ENCODE results near the gene COPZ1.
"Not testable (repeated sequence)": the region's sequence is repeated elsewhere in the genome, so short reads cannot be mapped to it uniquely, and the experiment has no call there.

COPZ1 gene

DNA sequence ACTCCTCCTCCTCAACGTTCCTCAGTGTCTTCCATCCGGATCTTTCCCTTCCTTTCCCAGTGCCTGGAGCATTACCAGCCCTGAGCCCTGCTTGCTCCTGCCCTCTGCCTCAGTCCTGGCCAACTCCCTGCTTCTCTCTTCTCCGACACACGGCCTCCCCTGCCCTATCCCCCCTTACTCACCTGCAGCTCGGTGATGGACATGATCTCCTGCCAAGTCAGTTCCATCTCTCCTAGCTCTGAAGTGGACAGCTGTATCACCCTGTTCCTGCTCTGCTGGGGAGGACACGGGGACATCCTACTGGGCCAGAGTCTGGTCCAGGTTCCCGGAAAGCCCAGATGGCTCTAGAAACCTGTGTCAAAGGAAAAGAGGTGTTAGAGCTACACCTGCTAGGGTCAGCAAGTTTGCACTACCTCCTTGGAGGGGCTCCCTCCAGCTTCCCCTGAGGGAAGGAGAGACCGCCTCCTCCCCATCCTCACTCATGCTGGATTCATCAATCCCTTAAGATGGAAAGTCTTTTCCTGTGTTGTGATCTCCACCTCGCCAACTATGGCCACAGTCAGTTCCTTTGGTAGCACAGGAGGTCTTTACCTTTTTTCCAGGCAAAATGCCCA lies 29.9 kb upstream of the COPZ1 start:
- DNase-seq: no peak

DNA sequence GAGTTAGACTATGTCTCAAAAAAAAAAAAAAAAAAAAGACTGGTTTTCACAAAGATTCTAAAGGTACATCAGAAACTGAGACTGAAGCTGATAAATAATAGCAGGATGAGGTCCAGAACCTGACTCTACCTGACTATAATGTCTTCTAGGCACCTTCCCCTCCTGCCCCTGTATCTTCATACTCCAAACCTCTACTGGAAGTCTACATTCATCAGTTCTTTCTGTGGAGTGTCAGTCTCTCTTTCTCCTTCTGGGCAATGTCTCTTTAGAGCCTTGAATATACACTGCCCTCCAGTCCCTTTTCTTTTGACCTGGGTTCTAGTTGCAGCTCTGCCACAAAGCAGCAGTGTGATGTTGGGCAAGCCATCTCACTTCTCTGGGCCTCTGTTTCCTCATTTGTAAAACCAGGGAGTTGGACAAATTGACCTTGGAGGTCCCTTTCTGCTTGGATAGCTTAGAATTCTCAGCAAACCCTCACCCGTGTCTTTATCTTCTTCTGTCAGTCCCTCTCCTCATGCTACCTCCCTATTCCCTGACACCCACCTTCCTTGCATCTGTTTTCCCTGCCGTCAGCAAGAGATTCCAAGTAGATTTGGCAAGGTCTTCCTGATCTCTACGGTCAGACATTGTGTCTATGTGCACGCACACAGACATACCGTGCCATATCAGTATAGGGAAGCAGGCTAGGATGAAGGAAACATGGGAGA lies 28.4 kb upstream of the COPZ1 start:
- no peak for DNase-seq

DNA sequence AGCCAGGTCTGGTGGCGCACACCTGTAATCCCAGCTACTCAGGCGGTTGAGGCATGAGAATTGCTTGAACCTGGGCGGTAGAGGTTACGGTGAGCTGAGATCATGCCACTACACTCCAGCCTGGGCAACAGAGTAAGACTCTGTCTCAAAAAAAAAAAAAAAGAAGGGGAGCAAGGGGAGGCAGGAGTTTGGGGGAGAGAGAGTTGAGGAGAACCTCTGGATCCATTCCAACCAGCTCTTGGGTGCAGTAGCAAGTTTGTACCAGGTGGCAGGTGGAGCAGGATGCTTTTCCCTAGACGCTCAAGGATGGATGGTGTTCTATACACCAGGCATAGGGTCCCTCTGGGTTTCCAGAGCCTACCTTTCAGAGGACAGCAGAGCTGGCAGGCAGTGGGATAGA lies 26.0 kb upstream of the COPZ1 start:
- no peak for DNase-seq

DNA sequence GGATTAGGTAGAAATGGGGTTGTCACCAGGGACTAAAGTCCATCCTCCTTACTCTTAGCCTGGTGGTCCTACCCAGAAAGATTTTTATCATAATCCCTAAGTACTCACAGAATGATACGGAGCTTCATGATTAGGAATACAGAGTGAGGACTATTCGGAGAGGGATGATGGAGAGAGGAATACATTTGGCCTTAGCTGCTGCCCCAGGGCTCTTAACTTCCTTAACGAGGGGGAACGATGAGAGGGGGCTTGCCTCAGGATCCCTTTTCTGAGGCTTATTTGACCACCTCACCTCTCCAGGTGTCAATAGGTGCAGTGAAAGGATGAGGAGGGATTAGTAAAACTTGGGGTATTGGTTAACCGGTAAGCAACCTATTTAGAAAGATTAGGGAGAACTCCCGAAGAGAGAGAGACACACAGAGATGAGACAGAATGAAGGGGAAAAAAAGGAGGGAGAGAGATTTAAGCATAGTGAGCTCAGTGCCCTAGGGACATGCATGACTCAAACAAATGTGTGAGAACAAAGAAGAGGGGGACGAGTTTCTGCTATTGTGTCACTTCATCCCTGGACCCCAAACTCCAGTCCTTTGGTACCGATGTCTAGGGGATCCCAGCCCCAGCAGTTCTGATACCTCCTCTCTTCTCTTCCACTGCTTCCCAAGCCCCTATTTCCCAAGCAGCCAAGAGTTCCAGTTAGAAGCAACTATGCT lies 25.3 kb upstream of the COPZ1 start:
- DNase-seq: no peak

DNA sequence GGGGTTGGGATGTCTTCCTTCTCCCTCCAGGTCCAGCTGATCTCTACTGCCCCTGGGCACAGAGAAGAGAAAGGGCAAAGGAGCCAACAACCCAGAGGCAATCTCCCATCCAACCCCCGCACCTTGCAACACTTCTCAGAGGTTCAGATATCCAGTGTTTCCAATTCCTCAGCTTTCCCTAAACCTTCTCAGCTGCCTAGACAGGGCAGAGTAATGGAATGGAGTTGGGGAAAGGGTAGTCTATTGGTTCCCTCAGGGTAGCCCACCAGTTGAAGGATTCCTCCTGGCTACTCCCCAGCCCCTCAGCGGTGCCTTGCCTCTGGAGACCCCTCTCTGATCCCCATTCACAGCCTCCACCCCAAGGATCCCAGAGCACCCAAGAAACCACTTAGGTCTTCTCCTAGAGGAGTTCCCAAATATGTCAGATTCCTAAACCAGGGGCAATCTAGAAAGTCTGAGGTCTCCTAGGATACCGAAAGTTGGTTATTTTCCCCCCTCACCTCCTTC lies 24.7 kb upstream of the COPZ1 start:
- no peak for DNase-seq

DNA sequence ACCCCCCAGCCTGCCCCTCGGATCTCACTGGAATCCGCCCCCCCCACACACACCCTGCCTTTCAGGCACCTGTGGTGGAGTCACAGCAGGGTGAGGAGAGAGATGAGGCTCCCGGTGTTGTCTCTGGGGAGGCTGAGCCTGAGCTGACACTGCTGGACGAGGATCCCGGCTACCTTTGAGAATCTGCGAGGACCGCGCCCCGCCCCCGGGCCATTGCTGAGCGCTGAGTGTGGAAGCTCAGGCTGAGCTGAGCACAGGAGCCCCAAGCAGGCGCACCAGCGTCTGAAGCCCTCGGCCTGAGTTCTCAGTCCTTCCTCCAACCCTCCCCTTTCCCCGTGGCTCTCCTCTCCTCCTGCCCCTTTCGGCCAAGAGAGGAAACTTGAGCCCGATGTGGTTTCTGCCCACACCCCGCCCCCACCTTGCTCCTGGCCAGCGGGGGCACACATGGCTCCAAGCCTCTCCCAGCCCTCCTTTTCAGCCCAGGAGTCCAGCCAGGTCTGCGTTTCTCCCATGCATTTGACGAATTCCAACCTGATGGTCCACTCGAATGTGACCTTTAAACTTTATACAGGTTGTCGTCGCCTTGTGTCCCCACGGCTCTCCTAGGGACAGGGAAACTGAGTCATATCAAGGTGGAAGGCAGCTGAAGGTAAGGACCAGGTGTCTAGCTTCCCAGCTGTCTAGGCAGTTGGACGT lies 24.1 kb upstream of the COPZ1 start, which contains the start of gene NFE2:
Gene NFE2 (minus strand): TSS at position 284 of the 696 bp plus-strand sequence. CDS start 5,767 bp downstream, outside the sequence.
- DNase-seq: no peak

DNA sequence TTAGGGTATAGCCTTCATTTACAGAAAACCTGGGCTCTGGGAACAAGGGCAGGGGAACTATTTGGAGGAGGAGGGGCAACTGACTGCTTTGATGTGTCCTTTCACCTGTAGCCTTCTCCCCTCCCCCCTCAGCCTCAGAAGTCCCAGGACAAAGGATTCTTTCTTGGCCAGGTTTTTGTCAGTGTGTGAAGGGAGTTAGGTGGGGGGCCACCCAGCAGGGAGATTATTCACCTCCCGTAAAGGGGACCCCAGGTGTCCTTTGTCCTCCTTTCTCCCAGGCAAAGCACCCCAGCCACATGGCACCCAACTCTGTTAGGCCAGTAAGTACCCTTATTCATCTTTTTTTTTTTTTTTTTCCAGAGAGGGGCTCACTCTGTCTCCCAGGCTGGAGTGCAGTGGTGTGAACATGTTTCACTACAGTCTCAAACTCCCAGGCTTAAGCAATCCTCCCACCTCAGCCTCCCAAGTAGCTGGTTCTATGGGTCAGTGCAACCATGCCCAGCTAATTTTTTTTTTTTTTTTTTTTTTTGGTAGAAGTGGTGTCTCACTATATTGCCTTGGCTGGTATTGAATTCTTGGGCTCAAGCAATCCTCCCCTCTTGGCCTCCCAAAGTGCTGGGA lies 23.4 kb upstream of the COPZ1 start:
- DNase-seq: no peak

DNA sequence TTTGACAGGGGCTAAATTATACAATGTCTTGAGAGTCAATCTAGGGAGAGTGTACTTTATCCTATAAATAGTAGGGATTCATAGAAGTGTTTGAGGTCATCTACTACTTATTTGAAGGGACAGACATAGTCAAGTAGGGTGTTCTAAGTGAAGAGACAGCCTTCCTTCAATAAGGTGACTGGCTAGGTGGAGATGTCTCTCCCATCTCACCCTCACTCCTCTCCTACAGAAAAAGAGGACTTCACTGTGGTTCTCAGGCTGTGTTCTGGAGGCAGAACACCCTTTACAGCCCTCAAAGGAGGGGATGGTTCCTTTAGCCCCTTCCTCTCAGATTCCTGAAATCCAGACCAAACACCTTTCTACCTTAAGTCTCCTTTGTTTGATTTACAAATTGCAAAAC lies 21.3 kb upstream of the COPZ1 start:
- DNase-seq: no peak

DNA sequence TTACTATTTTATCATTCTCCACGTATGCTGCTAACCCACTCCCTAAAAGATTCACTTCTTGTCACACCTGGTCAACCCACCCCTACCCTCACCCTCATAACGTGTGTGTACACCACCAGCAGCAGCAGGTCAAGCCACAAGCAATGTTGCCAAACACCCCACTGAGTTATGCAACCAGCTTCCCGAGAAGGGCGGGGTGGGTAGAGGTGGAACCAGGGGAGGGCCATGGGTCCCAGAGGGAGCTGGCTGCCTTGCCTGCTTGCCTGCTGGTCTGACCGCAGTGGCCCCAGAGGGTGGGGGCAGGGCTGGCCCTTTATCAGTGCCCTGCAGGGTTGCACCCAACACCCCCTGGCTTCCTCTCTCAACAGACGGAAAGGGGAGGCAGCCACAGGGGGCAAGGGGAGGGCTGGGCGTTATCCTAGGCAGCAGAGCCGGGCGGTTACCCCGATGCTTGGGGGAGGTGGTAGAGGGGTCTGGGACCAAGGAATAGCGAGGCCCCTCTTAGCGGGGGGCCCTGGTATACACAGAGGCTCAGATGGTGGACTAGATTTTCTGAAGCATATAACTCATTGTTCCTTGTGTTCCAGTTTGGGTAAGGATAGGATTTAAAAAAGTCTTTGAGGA lies 20.6 kb upstream of the COPZ1 start:
- DNase-seq: no peak

DNA sequence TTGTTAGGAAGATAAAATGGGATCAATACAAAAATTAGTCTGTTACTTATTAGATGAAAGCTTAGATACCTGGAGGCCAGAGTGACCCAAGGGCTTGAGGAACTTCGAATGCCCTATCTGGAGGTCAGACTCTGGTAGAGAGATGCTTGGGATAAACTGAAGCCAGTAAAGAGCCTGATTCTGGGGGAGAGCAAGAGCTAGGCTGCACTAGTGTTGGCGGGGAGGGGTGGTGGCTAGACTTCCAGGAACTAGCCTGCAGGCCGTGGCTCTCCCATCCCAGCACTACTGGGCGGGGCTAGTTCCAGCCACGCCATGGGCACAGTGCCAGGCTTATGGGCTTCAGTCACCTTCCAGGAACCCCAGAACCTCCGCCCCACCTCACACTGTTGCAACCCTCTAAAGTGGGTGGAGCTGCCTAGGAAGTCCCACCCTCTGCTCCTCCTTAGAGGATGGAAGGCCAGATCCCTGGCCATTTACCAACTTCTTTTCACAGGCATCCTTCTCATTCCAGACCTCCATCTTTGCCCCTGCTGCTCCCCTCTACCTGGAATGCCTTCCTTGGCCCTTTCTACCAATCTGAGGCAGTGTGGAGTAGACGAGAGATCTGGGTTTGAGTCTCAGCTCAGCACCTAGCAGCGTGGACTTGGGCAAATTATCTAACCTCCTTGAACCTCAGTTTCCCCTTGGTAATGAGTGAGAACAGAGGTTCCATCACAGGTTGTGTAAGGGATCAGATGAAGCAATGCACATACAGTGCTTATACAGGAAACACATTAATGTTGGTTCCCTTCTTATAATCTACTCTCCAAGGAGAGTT lies 17.8 kb upstream of the COPZ1 start:
- DNase-seq: no peak

DNA sequence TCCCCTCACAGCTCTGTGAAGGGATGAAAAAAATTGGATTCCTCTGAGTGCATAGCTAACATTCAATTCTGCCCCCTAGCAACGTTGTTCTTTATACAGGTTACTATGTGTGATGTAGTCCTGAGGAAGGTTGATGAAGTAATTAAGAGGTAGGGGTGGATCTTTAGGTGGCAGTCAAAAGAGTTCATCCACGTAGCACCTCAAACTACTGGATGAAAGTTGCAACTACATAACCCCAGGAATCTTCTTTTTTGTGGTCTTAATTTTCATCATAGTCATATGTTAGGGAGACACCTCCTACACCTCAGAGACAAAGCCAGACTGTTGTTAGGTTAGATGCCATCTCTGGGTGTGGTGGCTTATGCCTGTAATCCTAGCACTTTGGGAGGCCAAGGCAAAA lies 13.9 kb upstream of the COPZ1 start:
- no peak for DNase-seq

DNA sequence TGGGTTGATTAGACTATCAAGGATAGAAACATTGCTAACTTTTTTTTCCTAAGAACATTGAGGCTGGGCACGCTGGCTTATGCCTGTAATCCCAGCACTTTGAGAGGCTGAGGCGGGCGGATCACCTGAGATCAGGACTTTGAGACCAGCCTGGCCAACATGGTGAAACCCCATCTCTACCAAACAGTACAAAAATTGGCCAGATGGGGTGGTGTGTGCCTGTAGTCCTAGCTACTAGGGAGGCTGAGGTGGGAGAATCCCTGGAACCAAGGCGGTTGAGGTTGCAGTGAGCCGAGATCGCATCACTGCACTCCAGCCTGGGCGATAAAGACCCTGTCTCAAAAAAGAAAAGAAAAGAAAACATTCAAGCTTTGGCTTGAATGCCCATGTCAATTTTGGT lies 12.6 kb upstream of the COPZ1 start:
- DNase-seq: not testable (repeated sequence)

DNA sequence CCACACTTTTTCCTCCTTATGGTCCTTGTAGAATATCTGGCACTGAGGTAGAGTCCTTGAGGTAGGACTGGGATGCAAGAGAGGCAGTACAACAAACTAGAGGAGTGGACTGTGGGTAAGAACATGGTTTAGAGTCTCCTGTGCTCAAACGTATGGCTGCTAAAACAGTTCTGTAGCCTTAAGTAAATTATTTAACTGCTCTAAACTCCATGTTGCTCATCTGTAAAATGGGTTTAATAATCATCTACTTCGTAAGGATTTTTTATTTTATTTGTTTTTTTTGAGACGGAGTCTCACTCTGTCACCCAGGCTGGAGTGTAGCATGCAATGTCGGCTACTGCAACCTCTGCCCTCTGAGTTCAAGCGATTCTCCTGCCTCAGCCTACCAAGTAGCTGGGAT lies 3.6 kb upstream of the COPZ1 start:
- no peak for DNase-seq

DNA sequence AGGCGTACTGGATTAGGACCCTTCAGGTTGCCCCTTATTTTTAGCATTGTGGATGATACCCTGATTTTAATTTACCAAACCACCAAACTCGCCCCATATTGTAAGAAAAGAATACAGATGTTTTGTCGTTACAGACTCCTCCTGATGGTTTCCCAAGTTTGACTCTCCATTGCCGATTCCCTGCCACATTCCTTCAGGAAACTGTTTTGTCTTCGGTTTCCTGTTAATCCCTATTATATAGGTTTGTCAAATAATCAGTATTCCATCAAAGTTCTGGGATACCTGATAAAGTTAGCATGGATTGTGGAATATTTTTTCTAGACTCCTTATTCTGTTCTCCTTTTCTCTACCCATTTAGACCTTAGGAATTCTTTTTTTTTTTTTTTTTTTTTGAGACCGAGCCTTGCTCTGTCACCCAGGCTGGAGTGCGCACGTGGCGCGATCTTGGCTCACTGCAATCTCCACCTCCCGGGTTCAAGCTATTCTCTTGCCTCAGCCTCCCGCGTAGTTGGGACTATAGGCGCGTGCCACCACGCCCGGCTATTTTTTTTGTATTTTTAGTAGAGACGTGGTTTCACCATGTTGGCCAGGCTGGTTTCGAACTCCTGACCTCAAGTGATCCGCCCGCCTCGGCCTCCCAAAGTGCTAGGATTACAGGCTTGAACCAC lies 645 bp downstream of the COPZ1 start:
- DNase-seq: not testable (repeated sequence)

DNA sequence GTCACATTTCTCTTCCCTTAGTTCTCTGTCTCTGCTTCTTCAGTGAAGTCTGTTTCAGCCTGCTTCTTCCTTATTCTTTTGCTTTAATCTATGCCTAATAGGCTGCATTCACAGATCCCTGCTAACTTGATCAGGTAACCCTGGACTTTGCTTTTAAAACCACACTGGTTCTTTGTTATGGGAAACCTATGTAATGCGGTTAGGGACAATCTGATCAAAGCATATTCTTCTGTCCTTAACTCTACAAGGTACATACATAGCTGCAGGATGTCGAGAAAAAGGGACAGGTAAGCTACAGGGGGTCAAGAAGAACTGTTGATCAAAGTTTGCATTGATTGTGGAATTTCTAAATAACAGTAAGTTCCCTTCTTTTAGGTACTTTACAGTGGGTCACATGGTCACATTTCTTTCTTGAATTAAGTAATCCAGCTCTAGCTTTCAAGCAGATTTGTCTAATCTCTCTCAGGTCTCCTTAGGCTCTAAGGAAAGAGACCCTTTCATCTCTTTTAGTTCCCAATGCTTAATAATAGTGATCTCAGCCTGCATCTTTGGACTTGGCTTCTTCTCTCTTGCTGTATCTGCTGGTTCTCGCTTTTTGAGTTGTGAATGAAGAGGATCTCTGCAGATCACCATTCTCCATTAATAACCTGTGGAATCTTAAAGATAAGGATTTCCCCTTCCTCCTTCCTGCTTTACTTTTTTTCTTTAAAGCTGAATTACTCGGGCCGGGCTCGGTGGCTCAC lies 3.8 kb downstream of the COPZ1 start:
- no peak for DNase-seq

DNA sequence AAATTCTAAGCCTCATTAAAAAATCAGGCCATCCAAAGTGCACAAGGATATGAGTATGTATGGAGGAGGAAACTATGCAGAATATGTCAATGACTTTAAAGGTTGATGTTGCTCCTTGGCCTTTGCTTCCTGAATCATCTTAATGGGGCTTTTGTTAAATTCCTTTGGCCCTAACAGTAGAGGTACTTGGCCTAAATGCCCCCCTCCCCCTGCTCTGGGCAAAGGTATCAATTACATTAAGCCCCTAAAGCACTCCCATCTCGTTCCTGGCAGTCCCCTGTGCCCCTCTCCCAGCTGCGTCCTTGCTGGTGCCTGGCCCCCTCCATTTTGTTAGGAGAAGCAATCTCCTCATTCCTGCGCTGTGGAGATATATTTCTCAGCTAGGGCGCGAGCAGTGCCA lies 4.8 kb downstream of the COPZ1 start:
- no peak for DNase-seq

DNA sequence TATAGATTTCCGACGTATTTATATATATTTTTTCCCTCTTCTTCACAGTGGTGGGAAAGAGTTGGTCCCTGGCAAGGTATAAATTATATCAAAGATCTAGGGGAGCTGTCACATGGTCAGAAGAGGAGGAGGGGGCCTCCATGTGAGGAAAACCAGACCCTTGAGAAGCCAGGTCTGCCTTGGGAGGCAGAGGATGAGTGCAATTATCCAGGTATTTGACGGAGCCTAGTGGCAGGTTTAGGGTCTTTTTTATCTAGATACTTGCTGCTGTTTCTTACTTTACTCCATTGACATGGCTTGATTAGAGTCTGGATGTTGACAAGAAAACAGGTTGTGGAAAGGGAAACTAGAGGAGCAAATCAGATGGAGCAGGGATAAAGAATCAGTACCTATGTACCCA lies 5.5 kb downstream of the COPZ1 start:
- DNase-seq: no peak

DNA sequence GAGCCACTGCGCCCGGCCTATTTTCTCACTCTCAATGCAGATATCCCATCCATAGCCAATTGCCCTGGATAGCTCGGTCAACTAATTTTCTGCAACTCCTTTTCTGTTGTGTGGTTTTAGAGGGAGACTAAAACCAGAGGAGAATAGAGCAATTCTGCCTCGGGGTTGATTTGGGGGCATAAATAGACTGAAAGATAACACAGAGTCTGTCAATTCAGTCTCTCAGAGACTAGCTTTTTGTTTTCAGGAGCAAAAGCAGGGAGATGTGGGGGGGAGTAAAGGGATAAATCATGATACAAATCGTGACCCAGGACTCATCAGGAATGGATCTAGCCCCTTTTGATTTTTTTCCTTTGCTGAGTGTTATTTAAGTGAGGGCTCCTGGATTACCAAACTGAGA lies 6.5 kb downstream of the COPZ1 start:
- DNase-seq: no peak

DNA sequence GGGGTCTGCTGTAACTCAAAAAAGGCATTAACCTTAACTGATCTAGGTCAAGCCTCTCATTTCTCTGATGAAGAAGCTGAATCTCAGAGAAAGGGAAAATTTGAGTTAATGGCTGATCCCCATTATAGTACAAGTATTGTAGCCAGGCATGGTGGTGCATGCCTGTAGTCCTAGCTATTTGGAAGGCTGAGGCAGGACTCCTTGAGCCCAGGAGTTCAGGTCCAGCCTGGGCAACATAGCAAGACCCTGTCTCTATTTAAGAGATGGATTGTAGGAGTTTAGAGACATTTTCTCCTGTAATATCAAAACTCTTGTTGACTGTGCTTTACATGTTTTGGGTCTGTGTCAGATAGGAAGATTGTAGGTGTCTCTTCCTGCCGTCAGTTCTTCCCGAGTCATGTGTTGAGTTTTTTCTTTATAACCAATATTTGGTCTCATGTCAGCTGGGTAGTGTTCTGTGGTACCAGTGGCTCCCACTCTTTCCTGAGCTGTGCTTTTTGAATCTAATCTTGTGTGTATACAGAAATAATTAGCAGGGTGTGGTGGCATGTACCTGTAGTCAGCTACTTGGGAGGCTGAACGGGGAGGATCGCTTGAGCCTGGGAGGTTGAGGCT lies 8.6 kb downstream of the COPZ1 start:
- no peak for DNase-seq
